Stimulated activated CD8-positive, alpha-beta memory T cell treated with anti-CD3 and anti-CD28 coated beads, Interleukin-15, amount 100 ng/mL, for 48 hours (primary cell): ENCODE data around the gene TTC31.

Experiments
- DNase-seq, 2 donors: peaks; one replicate each; pipeline ENCODE4 v3.0.0-alpha.2; 2020; ENCODE audit warnings: low read depth in 2 of 2

Gene TTC31

DNA sequence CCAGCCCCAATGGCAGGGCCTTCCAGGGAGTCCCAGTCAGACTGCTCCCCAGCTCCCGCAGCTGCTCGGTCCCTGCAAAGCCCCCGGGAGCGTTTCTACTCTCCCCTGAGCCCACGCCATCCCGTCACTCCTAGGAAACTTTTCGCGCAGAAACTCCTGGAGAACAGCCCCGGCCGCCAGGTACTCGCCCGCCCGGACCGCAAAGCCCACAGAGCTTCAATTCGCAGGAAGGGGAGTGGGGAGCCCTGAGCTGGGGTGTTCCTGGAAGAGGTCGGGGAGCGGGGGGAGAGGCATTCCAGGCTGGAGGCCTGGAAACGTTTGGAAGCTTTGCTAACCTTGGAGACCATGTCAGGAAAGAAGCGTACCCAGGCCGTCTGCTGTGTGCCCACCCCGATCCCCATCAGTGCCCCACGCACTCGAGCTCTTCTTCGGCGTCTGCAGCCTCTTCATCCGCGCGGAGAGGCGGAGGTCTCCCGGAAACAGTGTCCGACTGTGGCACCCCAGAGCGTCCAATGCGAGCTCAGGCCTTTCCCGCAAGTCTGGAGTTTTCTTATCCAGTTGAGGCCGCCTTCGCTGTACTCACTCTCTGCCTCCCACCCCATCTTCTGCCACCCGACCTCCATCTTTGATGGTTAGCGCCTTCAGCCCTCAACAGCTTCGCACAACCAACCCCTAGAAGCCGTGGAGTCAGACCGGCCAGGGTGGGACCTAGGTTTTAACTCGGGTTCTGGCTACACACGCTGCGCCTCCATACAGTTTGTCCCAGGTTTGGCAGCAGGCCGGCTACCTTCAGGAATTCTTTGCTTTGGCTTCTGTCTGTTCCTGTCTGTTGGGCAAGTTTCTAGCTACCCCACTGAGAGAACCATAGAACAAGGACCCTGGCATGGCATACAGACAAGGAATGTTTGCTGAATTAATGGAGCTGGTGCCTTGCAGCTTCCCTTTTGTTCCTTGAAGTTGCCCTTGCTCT lies 20.9 kb downstream of the TTC31 start:
- DNase-seq: no peak

DNA sequence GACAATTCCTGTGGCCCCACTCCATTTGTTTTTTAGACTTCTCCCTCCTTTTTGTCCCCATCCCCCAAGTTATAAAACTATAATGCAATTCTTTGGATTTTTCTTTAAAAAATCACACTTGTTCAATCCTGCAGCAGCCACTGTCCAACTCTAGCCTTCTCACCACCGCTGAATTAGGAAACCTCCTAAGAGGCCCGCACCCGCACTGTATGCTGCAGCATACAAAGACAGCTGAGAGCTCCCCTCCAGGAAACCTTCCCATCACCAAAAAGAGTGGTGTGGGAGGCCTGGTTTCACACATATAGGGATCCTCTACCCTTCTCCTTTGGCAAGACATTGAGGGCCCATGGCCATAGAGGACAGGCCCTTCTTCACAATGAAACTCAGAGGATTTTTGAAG lies 21.7 kb downstream of the TTC31 start:
- DNase-seq: no peak

DNA sequence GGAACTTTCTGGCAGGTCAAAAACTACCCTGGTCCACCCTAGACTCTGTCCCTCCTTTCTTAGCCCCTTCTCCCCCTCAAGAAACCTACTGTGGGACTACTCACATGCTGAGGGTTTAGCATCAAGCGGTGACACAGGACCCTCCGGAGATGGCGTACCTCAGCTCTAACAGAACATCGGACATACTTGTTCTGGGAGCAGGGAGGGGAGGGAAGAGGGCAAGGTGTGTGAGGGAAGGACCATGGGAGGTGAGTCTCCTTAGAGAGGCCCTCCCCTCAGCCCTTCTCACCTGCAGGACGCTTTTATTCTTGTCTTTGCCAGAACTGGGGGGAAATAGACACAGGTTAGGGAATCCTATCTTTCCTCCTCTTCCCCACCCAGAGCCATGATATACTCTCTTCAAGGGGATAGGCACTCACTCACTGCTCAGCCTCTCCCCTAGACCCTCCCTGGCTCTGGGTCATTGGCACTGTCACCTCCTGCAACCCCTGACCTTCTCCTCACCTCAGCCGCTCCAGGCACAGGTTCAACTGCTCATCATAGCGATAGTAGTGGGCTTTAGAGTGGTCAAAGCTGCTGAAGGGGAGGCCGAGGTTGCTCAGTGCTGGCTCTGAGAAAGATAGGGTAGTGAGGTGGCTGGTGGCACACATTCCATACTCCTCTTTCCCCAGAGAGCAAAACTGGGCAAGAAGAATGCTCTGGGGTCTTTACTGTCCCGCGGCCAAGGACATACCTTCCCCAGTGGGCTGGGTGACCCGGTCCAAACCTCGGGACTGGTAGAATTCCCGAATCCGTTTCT lies 22.8 kb downstream of the TTC31 start:
- DNase-seq: no peak

DNA sequence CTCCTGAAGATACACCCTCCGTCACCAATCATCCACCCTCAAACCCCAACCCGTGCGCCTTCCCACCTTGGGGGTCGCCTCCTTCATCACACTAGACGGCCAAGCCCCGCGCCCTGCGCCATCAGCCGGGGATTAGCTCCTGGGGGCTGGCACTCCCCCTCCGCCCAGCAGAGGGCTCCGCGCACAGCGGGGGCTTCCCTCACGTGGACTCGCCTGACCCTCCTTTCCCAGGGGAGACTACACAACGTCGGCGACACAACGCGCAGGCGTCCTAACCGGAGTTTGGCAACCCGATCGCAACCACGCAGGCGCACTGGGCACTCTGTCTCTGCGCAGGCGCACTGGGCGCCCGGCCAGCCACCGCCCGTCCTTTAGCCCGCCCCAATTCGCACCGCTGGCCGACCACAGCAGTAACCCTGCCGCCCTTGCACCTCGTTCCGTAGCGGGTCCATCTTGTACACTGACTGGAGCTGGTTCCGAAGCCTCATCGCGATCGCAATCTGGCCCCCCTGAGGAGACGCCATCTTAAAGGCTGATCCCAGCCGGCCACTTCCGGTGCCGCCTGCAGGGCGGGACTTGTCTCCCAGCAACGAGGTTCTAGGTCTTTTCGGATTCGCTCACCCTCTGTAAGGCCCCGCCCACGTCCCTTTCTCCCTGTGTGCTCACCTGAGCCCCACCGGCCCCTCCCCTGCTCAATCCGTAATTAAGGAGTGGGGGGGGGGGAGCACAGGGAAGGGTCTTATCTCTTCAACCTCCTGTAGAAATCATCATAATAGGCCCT lies 24.5 kb downstream of the TTC31 start, which contains the start of gene PCGF1:
TSS of gene PCGF1 (minus strand) at position 551 of the 781 bp plus-strand sequence. CDS start at position 524, 27 bp downstream.
- DNase-seq: peak; percentile 97

DNA sequence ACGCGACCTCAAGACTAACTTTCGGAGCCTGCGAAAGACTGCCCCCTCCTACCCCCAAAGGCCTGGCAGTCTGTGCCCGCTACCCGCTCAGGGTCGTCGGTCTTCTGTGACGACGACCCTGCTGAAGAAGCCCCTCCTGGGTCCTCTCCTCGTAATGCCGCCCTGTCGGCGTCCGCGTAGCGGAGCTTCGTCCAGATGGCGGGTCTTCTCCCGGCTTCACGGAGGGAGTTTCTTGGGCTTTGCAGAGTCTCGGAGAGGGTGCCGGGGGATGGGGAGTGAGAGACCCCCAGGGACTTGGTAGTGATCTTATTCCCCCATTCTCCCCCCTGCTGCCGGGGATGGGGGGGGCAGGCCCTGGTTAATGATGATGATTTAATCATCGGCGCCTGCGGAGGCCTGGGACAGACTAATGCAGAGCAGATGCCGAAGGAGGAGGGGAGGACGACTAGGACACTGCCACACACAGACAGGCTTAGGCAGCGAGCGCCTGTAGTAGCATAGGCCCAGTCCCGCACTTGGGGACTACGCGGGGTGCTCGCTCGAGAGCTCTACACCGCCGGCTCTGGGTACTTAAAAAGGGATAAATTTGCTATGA lies 25.1 kb downstream of the TTC31 start:
- DNase-seq: no peak

DNA sequence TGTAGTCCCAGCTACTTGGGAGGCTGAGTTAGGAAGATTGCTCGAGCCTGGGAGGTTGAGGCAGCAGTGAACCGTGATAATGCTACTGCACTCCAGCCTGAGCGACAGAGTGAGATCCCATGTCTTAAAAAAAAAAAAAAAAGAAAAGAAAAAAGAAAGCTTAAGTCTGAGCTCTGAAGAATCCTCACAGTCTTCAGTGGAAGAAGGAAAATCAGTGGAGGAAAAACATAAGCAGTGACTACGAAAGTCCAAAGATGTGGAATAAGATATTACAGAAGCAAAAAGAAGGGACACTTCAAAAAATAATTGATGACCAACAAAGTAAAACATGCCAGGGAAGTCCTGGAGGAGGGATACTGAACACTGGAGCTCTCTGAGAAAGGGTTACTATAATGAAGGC lies 27.4 kb downstream of the TTC31 start:
- no peak for DNase-seq

DNA sequence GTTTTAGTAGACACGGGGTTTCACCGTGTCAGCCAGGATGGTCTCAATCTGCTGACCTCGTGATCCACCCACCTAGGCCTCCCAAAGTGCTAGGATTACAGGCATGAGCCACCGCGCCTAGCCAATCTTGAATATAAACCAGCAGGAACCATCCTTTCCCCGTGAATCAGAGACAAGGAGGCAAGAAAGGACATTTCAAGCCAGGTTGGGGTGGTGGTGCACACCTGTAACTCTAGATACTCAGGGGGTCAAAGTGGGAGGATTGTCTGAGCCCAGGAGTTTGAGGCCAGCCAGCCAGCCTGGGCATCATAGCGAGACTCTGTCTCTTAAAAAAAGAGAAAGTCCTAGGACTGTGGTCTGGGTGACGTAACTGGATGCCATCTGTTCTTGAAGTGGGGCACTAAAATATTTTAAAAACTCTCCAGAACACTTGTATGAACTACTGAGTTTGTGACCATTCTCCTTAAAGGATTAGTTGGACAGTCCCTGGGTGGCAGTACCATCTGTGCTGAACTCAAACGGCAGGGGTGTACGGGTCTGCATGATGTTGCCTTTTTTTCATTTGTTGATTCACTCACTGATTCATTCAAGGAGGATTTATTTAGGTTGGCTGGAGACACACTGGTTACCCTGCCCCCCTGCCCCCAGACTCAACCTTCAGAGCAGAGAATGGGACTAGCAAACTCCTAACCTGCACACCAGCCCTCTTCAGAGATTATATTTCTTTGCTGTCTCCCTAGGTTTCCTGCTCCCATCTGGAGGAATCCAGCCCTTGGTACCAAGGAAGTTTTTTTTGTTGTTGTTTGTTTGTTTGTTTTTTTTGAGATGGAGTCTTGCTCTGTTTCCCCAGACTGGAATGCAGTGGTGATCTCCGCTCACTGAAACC lies 28.5 kb downstream of the TTC31 start:
- DNase-seq: no peak

DNA sequence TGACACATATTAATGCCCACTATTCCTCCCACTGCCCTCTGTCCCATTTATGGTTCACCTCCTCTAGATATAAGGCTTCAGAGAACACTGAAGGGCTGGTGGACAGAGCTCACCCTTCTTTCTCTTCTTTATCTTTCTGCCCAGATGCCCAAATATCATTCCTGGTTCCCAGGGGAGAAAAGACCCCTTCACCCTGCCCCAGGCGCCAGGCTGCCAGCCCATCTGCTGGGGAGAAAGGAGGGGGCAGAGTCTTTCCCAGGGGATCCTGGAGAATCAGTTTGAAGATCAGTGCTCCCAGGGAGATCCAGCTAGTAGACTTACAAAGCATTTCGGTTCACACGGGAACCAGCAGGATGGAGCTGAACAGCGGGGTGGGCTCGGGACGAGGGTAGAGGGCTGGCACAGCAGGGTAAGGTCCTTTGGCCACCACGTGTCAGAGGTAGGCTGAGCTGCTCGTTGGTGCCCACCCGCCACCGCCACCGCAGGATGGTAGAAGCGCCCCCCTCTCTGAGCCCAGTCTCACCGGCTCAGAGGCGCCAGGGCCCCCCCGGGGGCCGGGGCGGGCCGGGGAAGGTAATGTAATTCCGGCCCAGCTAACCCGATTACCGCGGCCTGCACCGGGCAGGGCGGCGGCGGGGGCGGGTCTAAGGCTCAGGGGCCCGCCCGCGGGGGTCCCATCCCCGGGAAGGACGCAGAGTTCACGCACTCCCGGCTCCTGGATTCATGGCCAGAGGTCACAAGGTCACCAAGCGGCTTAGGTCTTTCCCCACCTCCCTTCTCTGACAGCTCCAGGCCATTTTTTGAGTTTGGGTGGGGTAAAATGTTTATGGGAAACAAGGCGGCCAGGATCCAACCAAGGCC lies 30.1 kb downstream of the TTC31 start:
- DNase-seq: no peak

DNA sequence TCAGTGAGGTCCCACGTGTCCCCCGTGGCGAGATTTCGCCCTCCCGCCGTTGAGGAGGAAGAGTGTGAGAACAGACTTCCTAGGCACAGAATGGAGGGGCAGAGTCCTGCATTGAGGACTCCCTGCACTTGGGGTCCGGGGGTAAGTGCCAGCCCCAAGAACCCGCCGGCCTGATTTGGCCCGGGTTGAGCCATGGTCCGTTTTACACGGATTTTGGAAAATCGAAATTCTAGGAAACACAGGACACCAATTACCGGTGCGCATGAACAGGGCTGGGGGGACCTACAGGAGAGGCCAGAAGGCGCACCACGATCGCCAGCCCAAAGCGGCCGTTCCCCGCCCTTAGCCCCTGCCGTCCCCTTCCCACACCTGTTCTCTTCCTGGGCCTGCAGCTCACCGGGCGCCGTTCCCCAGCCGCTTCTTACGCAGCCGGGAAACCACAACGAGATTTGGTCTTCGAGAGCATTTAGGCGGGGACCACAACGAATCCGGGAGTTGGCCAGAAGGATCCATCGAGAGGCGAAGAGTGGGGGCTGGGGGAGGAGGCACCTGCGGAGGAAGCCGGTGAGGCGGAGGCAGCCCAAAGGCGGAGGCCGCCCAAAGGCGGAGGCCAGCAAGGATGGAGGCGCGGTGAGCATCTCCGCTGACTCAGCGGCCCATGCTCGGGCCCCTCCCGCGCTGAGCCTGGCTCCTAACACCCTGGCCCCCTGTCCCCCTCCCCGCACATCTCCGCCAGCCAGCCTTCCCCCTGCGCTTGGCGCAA lies 30.9 kb downstream of the TTC31 start:
- DNase-seq: no peak

DNA sequence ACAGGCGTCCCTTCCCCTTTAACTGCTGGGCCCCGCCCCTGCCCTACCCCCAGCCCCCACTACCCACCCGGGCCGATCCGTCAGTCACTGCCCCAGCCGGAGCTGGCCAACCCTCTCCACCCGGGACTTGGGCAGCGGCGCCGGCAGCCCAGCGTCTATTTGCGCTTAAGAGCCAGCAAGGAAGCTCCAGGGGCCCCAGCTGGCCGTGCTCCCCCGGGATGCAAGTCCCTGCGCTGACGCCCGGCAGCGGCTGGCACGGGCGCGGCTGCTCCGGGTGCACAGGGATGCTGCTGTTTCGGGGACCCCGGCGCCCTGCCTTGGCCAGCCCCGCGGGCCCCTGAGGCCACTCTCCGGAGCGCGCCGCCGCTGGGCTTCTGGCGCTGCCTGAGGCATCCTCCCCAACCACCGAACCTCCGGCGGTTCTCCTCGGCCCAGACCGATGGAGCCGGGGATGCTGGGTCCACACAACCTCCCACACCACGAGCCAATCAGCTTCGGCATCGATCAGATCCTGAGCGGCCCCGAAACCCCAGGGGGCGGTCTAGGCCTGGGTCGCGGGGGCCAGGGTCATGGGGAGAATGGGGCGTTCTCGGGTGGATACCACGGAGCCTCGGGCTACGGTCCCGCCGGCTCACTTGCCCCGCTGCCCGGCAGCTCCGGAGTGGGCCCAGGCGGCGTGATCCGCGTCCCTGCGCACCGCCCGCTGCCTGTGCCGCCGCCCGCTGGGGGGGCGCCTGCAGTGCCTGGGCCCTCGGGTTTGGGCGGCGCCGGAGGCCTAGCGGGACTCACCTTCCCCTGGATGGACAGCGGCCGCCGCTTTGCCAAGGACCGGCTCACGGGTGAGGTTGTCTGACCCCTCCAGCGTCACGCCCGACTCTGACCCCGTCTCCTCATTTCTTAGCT lies 31.7 kb downstream of the TTC31 start, which contains the start of gene TLX2:
TSS of gene TLX2 (plus strand) at position 83 of the 903 bp plus-strand sequence. CDS start at position 440, 357 bp downstream.
- no peak for DNase-seq

DNA sequence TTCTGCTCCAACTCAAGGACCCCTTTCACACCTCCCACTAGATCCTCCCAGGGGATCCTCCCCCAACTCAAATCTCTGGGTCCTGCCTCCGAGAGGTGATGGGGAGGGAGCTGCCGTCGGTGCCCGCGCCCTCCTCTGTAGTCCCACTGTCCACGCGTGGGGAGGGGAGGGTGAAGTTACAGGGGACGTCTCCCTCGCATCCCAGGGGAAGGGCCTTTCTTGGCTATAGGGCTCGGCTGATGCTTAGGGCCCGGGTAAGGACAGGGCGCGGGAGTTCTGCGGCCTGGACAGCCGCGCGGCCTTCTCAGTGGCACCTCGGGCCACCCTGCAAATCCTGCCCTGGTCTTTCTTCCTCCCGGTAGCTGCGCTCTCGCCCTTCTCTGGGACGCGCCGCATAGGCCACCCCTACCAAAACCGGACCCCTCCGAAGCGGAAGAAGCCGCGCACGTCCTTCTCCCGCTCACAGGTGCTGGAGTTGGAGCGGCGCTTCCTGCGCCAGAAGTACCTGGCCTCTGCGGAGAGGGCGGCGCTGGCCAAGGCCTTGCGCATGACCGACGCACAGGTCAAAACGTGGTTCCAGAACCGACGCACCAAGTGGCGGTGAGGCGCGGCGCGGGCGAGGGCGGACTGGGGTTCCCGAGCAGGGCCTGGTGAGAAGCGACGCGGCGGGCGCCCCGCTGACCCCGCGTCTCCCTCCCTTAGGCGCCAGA lies 32.5 kb downstream of the TTC31 start:
- no peak for DNase-seq

DNA sequence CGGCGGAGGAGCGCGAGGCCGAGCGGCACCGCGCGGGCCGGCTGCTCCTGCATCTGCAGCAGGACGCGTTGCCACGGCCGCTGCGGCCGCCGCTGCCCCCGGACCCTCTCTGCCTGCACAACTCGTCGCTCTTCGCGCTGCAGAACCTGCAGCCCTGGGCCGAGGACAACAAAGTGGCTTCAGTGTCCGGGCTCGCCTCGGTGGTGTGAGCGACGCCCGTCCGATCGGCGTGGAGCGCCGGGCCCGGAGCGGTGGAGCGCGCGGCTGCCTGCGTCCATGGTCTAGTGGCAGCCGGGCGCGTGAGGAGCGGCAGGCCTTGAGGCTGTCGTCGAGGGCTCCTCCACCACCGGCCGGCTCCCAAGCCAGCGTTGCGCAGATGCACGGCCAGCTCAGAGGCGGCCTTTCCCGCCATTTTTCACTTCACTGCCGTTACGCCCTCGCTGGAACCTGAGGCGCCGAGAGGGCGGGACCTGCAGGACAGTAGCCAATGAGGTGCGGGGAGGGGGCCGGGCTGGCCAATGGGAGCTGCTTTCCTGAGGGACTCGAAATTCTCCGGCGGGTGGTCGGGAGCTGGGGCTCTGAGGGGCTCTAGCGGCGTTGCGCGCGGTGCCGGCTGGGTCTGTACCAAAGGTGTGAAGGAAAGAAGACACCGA lies 33.2 kb downstream of the TTC31 start:
- DNase-seq: peak; percentile 61 to 67

DNA sequence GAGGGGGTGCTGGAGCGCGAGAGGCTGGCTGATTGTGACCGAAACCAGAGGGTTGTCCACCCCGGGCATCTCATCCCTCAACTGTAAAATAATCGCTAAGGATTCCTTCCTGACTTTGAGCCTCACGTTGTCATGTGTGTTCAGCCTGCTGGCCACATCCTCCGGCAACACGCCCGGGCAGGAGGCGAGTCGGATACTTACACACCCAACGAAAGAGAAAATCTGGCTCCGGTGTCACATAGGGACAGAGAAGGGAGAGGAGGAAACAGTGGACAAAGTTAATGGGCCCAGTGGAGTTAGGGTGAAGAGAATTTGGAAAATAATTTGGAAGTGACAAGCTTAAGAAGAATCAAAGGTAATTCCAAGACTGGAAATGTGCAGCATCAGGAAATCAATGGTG lies 33.8 kb downstream of the TTC31 start:
- no peak for DNase-seq

DNA sequence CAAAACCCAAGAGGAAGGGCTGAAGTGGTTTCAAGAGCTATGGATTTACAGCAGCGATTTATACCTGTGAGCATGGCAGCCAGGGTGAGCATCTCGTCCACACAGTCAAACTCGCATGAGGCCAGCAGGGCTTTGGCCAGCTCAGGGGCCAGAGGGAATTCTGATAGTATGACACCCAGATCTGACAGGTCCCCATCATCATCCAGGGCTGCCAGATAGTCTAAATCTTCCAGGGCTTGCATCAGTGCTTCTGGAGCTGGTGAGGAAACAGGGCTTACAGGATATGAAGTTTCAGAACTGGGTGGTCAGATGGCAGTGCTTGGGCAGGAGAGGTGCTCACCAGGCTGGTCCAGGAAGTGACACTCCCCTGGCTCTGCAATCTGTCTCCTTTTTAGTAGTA lies 39.6 kb downstream of the TTC31 start:
- DNase-seq: no peak

DNA sequence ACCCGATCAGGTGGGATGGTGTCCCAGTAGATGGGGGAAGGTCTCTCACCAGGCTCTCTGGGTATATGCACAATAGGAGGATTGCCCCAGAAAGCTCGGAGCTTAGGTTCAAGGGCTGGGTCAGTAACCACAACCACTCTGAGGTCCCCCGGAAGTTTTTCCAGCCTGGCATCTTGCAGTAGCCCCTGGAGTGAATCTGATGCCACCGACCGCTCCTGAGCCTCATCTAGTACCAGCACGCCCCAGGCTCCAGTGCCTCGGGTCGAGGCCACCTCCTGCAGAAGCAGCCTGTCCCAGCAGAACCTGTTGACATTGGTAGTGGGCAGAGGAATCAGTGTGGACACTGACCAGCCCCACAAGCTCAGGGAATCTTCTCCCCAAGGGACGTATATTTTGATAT lies 41.1 kb downstream of the TTC31 start:
- DNase-seq: no peak

DNA sequence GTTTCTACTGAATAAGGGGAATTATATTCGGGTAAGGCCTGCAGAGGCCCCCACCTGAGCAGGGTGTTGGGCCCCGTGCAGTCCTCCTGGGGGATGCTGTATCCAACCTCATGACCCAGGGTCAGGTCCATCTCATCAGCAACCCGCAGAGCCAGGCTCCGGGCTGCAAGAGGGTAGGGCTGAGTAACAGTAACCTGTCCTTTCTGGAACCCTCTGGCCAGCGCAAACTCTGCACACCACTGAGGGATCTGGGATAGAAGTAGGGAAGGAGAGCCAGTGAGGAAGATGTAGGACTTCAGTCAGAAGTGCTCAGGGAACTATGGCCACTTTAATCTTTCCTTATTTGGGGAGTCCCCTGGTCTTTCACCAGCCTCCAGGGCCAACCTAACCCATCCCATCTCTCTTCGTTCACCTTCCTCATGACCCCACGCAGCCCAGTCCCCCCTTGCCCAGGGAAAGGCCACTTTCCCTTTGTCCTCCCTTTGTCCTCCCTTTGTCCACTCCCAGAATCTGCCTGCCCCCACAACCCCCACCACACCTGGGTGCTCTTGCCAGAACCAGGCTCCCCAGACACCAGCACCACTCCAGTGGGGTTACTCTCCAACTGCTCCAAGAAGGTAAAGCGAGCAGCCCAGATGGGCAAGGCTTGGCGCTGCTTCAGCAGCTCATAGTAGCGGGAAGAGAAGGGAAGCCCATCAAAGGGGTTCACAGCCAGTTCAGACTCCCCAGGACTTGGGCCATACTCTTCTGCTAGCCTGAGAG lies 42.3 kb downstream of the TTC31 start:
- DNase-seq: no peak
